Neutrophil (primary cell): ENCODE results near the gene SLC18B1.

Experiments used
- H3K27ac ChIP-seq: fragments of 200-600 bp; sonication (generic); 2 replicates; pipeline ENCODE4 v1.5.1; 2016; ENCODE audit warnings: mild to moderate bottlenecking, moderate library complexity
- H3K27me3 ChIP-seq: fragments of 200-600 bp; sonication (generic); 2 replicates; pipeline ENCODE4 v1.6.0; 2016; ENCODE audit warnings: mild to moderate bottlenecking
- H3K36me3 ChIP-seq: fragments of 200-600 bp; sonication (generic); 2 replicates; pipeline ENCODE4 v1.5.1; 2017
- H3K4me1 ChIP-seq, 2 experiments: fragments of 200-600 bp in 1 of 2; sonication (generic) in 1 of 2; 1 replicate in 1 of 2; 2 replicates in 1 of 2; pipeline versions ENCODE4 v1.5.1 to v1.6.1; 2013 to 2016; ENCODE audit warnings: low read depth in 1 of 2, low read length in 1 of 2, mild to moderate bottlenecking in 1 of 2, moderate library complexity in 1 of 2; ENCODE audit not compliant: control insufficient read depth in 1 of 2, insufficient read depth in 1 of 2
- H3K4me3 ChIP-seq, 2 experiments: fragments of 200-600 bp in 1 of 2; sonication (generic) in 1 of 2; 1 replicate in 1 of 2; 2 replicates in 1 of 2; pipeline ENCODE4 v1.5.1; 2013 to 2016; ENCODE audit warnings: low read depth in 1 of 2, low read length in 1 of 2, mild to moderate bottlenecking in 1 of 2, moderate library complexity in 1 of 2
- H3K9me3 ChIP-seq: fragments of 200-600 bp; sonication (generic); 2 replicates; pipeline ENCODE4 v1.5.1; 2016
- TF ChIP-seq, protein P1 (sequence below): fragments of 200-600 bp; sonication (generic); IDR thresholded peaks from 2 replicates; pipeline ENCODE4 v1.5.1; 2016; ENCODE audit warnings: antibody characterized with exemption

The SLC18B1 gene

GRCh38 chr6:132731086-132731485, 67.4 kb downstream of the SLC18B1 start:
- Histone ChIP-seq H3K27ac (peak overlapping the region; percentile 91), H3K4me3 (peak overlapping the region; percentile 72 to 81), H3K4me1 (peaks cover 74 to 87% of the 10 kb centered on the region in 2 experiments), H3K9me3 (no peaks in the 10 kb centered on the region), H3K27me3 (no peaks in the 10 kb centered on the region), H3K36me3 (peaks cover 63% of the 10 kb centered on the region)
- TF ChIP-seq, protein P1, sequence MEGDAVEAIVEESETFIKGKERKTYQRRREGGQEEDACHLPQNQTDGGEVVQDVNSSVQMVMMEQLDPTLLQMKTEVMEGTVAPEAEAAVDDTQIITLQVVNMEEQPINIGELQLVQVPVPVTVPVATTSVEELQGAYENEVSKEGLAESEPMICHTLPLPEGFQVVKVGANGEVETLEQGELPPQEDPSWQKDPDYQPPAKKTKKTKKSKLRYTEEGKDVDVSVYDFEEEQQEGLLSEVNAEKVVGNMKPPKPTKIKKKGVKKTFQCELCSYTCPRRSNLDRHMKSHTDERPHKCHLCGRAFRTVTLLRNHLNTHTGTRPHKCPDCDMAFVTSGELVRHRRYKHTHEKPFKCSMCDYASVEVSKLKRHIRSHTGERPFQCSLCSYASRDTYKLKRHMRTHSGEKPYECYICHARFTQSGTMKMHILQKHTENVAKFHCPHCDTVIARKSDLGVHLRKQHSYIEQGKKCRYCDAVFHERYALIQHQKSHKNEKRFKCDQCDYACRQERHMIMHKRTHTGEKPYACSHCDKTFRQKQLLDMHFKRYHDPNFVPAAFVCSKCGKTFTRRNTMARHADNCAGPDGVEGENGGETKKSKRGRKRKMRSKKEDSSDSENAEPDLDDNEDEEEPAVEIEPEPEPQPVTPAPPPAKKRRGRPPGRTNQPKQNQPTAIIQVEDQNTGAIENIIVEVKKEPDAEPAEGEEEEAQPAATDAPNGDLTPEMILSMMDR, result no peak

- H3K9me3 ChIP-seq, result no peaks in the 10 kb centered on the region
- H3K27ac ChIP-seq, result peak overlapping the region; percentile 91
- TF ChIP-seq, protein P1, result no peak
- H3K4me1 ChIP-seq, result peaks cover 69 to 82% of the 10 kb centered on the region in 2 experiments
- peak overlapping the region; percentile 72 to 81 for H3K4me3 ChIP-seq
- peaks cover 68% of the 10 kb centered on the region for H3K36me3 ChIP-seq
- H3K27me3 ChIP-seq, result no peaks in the 10 kb centered on the region
These were observed 67.9 kb downstream of the SLC18B1 start for GRCh38 chr6:132730560-132730959.

- Histone ChIP-seq H3K36me3 (peaks cover 88% of the 10 kb centered on the region), H3K4me1 (peaks cover 66 to 70% of the 10 kb centered on the region in 2 experiments), H3K4me3 (no peak overlapping the region), H3K27me3 (no peaks in the 10 kb centered on the region), H3K9me3 (peaks cover 5% of the 10 kb centered on the region), H3K27ac (peak overlapping the region; percentile 91)
- TF ChIP-seq, protein P1, result no peak
These were observed 69.8 kb downstream of the SLC18B1 start for GRCh38 chr6:132728616-132729015.

DNA sequence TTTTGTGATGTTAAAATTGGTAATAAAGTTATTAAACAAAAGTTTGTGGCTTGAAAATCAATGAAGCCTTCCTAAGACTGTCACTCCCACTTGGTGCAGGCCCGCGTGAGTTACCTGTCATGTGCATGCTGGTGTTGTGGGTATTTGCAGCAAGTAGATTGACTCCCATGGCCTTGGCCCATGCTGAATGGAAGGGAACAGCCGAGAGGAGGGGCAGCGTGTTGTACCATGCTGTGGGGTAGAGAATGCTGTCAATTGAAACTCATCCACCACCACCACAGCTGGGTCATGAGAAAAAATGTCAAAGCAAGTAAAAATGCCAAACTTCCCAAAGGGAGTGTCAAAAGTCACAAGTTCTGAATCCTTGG, 71.8 kb downstream of the SLC18B1 start:
- H3K36me3 ChIP-seq, result peaks cover 100% of the 10 kb centered on the region
- TF ChIP-seq, protein P1, result no peak
- no peaks in the 10 kb centered on the region for H3K27me3 ChIP-seq
- peaks cover 49 to 64% of the 10 kb centered on the region in 2 experiments for H3K4me1 ChIP-seq
- peak overlapping the region; percentile 38 for H3K27ac ChIP-seq
- peaks cover 5% of the 10 kb centered on the region for H3K9me3 ChIP-seq
- no peak overlapping the region for H3K4me3 ChIP-seq

- Histone ChIP-seq H3K27ac (peak overlapping the region; percentile 49), H3K36me3 (peaks cover 100% of the 10 kb centered on the region), H3K27me3 (no peaks in the 10 kb centered on the region), H3K4me1 (peaks cover 44 to 59% of the 10 kb centered on the region in 2 experiments), H3K4me3 (no peak overlapping the region), H3K9me3 (peaks cover 5% of the 10 kb centered on the region)
- TF ChIP-seq, protein P1, result no peak
These were observed 72.4 kb downstream of the SLC18B1 start for GRCh38 chr6:132725947-132726607.
